HS-27A (cell line): ENCODE data around the gene CNTNAP5.

Experiments used
- DNase-seq: peaks from one replicate; pipeline ENCODE4 v3.0.0-alpha.2; 2012; ENCODE audit warnings: low read depth, missing footprints

CNTNAP5 gene

DNA sequence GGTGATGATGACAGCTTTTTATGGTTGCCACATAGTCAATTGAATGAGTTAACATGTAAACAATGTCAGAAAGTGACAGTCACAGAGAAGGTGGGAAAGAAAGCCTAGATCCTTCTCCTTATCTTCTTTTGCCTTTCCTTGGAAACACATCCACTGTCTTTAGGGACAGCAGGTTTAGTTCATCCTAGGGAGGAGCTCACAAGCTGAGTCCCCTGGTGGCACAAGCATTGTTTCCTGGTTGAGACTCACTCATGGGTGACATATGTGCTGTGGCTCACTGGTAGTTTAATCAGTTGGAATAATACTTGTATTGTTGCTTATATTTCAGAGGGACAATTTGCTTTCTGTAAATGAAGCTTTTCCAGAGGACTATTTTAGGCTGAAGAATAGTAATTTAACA lies 598.5 kb downstream of the CNTNAP5 start:
- DNase-seq = no peak

DNA sequence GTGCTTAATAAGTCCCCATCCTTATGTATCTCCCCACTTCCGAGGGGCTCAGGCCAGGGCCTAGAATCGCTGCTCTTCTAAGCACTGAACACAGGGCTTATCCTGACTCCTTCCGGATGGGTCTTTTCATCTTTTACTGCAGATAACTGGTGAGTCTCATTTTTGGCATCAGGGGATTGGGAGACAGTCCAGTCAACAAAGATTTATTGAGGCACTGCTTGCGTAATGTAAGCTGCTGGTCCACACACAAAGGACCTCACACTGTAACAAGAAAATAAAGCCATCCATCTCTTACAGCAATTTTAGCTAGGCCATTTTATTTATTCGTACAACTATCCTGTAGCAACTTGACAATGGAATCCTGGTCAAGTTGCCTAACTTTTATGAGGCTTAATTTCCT lies 600.5 kb downstream of the CNTNAP5 start:
- no peak for DNase-seq

DNA sequence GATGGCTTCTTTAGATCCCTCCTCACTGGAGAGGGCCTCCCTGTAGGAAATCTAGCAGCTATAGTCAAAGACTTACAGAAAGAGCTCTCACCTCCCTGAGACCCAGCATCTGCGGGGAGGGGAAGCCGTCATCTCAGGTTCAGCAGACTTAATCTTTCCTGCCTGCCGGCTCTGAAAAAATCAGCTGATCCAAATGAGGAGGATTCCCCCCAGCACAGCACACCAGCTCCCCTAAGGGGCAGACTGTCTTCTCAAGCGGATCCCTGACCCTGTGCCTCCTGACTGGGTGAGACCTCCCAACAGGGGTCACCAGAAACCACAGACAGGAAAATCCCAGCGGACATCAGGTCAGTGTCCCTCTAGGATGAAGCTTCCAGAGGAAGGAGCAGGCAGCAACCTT lies 601.9 kb downstream of the CNTNAP5 start:
- DNase-seq = no peak

DNA sequence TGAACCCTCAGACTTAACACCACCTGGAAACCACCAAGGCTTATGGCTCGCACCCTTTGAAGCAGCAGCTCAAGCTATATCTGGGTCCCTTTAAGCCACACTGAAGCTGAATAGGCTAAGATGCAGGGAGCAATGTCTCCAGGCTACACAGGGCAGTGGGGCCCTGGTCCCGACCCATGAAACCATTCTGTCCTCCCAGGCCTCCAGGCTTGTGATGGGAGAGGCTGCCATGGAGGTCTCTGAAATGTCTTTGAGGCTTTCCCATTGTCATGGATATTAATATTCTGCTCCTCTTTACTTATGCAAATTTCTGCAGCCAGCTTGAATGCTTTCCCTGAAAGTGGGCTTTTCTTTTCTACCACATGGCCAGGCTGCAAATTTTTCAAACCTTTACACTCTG lies 608.7 kb downstream of the CNTNAP5 start:
- DNase-seq = no peak

DNA sequence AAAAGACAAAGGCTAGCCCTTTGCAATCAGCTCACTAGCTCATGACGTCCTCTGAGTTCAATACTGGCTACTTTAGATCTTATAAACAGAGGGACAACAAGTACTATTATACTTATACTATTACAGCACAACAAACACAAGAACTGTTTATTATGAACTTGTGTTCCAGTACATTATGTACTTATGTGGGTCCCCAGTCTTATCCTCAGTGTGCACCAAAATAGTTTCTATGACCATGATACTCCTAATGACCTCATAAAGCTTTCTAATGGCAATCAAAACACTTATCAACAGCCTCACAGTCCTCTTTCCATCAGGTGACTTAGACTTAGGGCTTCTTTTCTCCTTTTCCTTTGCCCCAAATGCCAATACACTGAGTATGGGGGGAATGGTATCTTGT lies 614.4 kb downstream of the CNTNAP5 start:
- no peak for DNase-seq

DNA sequence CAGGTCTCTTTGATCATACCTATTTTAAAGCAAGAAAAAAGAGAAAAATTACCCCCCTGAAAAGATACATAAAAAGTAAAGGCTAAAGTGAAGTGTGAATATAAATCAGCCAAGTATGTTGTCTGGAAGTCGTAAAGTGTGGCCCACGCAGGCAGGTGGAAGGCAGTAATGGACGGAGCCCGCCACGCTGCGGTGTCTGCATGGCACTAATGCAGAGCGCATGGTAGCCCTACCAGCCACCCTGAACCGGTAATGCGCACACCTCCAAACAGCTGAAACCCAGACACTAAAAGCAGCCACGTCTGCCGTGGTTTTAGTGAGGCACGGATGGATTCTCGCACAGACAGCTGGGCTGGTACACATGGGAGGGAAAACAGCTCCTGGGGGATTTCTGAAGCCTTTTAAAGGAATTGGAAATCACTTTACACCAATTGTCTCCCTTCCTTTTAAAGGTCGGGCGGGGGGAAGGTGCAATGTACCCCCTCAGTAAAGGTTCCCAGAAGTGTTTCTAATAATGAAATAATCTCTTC lies 615.2 kb downstream of the CNTNAP5 start:
- DNase-seq = no peak

DNA sequence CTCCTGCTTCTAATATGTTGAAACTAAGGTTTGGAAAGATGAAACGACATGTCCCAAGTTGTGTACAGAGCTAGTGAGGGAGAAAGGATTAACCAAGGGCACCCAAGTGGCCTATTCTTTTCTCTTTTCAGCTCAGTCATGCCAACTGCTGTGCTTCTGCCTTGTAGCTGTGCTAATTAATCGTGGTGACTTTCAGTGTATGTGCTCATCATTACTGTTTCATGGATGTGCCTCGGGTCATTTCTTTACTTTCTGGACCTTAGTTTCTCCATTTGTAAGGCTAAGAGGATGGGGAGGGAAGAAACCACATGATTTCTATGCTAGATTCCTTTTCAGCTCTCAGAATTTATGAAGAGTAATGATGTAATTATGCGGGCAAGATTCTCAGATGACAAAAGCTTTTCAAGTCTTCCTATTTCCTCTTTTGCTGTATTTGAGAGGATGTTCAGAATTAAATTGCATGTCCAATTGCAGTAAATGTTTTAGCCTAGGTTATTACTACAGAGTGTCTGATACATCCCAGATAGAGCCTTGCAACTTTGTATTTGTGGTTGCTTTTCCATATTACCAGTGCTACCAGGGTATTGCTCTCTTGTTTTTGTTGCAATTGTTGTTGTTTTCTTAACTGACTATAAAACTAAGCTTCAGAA lies 621.2 kb downstream of the CNTNAP5 start:
- DNase-seq = no peak

DNA sequence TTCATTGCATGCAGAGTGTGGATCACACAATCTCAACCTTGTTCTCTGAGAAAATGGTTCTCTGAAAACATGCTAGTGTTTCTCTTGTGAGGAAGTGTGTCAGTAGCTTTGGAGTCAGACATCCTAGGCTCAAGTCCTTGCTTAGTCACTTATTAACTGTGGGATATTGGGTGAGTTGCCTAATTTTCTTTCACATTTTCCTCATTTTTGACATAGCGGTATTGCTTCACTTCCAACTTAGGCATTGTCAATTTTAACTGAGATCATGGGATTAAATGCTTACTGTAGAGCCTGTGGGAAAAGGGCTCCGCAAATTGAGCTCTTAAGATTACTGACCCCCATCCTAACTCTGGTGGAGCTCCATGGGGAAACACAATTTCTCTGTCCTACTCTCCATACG lies 622.2 kb downstream of the CNTNAP5 start:
- no peak for DNase-seq

DNA sequence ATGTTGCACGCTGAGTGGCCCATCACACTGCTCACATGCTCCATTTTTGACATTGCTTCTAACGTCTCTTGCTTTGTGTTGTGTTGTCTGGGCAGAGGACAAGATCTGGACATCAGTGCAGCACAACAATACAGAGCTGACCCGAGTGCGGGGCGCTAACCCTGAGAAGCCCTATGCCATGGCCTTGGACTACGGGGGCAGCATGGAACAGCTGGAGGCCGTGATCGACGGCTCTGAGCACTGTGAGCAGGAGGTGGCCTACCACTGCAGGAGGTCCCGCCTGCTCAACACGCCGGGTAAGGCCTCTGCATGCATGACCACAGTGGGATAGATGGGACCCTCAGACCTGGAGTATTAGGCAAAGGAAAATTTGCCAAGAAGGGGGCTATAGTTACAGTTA lies 622.6 kb downstream of the CNTNAP5 start:
- no peak for DNase-seq

DNA sequence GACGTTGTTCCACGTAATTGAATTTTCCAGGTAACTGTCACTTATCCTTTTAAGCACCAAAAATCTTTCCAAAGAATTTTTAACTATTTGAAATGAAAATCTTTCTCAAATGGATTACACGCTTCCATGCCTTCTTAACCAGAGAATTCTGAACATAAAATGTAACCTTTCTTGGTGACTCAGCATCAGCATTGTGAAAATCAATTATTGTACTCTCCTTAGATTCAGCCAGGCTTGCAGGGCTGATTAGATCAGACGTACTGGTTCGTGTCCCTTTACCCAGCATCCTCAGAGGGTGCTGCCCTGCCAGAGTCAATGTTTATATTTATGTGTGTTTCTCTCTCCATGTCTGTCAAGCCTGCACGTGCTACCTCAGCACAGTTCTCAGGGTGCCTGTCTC lies 623.9 kb downstream of the CNTNAP5 start:
- DNase-seq = no peak

DNA sequence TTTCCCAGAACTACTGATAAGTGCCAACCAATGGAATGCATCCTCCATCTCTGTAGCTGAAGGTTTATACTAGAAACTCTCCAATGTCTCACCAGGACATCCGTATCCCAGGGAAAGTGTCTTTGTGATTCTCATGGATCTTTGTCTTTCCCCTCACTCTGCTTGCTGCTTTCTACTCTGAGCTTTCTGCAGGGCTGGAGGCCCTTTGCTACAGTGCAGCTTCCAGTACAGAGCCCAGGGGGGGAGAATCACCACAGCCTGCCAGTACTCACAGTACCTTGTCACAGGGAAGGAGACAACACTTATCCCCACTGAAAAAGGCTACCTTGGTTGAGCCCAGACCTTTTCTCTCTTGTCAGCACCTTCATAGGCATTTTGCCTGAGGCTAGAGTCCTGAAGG lies 627.0 kb downstream of the CNTNAP5 start:
- DNase-seq = no peak

DNA sequence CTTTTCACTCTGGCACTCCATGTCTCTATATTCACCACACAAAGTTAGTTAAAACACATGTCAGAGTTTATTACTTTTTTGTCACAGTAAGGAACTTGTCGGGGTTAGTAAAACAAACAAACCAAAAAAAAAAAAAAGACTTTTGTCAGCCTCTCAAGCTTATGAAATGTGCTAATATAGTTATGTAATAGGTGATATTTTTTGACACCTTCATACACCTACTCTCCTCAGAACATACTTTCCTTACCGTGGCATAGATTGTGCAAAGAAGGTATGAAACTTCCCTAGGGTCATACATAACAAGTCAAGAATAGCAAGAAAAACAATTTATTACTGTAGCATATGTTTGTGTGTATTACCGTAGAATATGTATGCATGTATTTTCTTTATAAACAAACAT lies 633.3 kb downstream of the CNTNAP5 start:
- no peak for DNase-seq

DNA sequence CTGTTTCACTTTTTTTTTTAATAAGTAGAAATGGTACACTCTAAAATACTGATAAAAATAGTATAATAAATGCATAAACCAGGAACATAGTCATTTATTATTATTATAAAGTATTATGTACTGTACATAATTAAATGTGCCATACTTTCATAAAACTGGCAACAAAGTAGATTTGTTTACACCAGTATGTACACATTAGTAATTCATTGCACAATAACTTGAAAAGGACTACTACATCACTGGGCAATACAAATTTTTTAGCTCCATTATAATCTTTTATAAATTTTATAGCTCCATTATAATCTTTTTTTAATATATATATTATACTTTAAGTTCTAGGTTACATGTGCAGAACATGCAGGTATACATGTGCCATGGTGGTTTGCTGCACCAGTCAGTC lies 636.5 kb downstream of the CNTNAP5 start:
- DNase-seq = no peak

DNA sequence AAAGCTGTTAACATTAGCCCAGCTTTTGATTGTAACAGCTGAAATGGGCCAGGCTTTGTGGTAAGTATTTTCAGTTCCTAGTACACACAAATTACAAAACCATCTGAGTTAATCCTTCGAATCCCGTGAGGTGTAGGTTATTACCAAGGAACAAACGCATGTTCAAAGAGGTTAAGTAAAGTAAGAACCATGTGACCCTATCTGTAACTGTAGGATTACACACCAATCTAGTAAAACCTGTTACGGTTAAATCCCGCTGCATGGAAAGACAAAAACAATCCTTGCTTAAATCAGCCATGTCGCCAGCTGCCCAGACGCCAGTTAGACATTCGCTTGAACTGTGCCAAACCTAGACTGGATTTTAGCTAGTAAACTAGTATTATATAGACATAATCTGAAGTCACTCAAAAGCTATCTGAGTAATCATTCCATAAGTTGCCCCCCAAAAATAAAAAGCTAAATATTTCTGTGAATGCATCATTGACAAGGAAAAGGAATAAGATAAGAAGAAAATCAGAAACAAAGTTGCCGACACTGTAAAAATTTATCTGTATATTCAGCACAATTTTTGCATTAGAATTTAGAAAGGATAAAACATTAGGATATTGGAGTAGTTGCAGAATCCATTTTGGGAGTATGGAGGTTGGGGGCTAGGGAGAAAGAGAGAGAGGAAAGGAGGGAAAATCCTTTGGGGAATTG lies 638.0 kb downstream of the CNTNAP5 start:
- no peak for DNase-seq

DNA sequence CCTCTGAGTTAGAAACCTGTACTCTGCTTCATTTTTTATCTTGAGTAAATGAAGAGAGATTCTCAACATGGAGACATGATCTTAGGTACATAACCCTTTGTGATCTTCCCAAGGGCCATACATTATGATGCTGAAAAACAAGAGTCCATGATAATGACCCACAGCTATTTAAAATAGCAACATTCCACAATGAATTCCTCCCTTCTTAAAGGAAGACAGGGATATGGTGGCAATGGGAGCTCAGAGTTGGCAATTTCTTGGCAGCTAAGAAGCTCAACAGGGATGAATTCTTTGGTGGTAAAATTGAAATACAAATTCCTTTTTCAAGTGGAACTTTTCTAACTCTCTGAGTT lies 638.5 kb downstream of the CNTNAP5 start:
- DNase-seq = no peak

DNA sequence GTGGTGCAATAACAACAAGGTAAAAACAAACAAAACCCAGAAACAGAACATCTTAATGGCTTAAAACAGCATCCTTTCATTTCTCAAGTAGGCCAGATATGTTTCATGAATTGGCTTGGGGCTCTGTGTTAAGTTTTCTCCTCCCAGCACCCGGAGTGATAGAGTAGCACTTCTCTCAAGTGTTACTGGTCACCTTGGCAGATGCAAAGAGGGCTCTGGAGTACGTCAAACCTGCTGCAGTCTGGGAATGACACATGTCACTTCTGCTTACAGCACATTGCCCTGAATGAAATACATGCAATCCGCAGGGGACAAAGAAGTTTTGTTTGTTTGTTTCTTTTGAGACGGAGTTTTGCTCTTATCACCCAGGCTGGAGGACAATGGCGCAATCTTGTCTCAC lies 639.3 kb downstream of the CNTNAP5 start:
- DNase-seq = no peak

DNA sequence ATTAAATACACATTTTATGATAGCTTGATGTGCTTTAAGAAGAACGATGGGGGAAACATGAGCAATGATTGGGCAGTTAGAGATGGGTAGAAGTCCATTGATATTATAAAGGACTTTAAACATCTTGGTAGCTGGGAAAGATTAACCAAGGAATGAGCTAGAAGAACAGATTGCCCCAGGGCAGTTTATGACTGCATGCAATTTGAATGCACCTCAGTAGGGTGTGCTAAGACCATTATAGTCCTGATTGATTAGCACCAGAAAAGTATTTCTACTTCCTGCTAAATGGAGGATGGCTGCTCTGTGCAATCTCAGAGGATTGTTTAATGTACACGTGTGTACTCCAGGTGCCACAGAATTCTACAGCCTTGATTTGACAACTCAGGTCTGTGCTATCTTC lies 641.9 kb downstream of the CNTNAP5 start:
- DNase-seq = no peak

DNA sequence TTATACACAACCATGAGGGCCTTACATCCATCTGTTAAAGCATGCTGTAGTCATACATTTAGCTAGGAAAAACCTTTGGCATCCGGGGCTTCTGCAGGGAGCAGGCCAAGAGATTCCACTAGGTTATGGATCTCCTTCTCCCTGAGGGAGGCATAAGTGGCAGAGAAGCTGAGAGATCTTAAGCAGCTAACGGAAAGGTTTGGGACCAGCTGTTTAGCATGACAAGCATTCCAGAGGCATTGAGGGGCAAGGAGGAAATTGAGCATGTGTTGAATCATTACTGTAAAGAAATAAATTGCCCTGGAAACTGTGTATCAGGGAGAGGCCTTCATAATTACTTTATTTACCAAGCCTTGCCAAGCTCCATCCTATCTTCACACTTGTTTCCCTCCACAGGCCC lies 643.1 kb downstream of the CNTNAP5 start:
- DNase-seq = no peak

DNA sequence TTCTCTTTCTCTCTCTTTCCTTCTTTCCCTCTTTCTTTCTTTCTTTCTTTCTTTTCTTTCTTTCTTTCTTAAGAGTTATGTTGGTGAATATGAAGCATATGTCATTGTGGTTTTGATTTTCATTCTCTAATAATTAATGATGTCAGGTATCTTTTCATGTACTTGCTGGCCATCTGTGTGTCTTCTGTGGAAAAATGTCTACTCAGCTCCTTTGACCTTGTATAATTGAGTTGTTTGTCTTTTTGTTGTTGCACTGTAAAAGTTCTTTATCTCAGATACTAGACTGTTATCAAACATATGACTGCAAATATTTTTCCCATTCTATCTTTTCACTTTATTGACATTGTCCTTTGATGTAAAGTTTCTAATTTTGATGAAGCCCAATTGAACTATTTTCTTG lies 645.1 kb downstream of the CNTNAP5 start:
- no peak for DNase-seq

DNA sequence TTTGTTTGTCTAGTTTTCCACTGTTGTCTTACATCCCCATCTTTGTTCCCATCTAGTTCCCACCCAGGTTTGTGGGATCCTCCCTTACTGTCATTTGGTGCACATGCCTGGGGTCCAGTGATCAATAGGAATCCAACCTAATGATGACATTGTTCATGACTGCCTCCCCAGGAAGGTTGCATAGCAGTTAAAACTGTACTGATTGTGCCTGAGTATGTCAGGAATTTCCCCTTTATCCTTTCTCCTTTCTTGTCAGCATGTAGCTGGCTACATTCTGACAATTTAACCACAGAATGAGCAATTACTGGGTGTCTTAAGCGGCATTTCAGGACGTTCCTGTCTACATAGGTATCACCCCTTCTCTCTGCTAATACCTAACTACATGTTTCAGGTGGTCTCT lies 653.0 kb downstream of the CNTNAP5 start:
- DNase-seq = no peak

DNA sequence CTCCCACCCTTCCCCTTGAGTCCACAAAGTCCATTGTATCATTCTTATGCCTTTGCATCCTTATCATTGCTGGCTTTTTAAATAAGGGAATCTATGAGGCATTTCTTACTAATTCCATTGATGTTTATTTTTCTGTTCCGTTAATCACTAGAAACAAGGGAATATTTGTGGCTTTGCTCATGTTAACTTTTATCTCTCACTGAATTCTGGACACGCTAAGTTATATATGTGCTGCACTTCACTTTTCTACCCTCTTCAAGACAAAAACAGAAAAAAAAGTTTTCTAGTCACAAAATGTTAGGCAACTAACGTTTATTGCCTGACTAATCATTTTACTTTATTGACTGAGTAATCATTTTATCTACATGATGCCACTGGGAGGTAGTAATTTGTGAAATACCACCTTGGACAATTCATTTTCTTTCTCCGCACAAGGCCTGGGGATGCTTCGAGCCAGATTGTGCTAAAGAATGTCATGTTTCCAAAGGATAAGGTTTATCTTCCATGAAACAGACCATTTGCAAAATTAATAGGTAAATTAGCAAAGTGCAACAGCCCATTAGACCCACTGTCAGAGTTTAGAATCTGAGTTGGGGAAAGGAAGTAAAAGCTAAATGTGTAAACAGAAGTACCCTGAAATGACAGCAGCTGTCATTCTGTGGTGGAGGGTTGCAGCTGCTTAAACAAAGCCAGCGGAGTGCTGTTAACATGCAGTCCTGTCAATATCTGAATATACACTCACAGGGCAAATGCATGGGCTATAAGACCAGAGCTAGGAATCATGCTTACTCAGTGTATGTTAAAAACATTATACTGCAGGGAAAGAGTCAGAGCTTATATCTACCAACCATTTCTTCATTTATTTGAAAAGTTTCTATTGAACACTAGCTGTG lies 658.7 kb downstream of the CNTNAP5 start:
- DNase-seq = no peak

DNA sequence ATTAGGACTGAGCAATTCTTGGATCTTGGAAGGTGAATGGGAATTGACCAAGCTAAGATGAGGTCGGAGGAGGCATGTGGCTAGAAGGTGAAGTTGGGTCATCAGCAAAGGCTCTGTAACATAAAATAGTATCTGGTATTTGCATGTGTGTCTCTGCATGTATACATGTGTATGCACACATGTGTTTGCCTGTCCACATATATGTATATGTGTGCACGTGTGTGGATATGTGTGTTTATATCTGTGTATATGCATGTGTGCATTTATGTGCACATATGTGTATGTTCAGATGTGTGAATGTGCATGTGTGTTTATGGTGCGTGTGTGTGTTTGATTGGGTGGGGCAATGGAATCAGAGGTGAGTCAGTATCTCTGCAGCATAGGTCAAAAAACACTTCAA lies 664.3 kb downstream of the CNTNAP5 start:
- no peak for DNase-seq

DNA sequence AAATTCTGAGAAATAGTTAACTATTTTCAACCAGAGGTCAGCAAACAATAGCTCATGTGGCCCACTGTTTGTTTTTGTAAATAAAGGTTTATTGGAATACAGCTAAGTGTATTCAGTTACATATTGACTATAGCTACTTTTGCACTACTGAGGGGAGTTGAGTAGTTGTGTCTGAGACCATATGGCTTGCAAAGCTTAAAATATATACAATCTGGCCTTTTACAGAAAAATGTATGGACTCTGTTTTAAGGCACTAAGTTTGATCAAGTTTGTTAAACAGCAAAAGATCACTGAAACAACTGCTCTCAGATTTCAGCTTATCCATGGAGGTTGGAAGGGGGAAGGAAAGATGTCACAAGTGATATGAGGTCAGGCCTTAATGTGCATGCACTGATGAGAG lies 667.1 kb downstream of the CNTNAP5 start:
- DNase-seq = no peak
